ENCODE data around the gene GMPR2. TPM values are rescaled to one million over a fixed set of nuclear protein-coding genes. Genes with fewer than 3 reads are reported as not detected.

GMPR2 gene
- total and polyA plus RNA-seq, 2 of the 13 experiments (the other 11 are each of a cell fraction or from before 2014, with no cell fraction given), result 210 to 273 TPM

- TF ChIP-seq LRRFIP1 (CRISPR knock-in tag; conservative IDR thresholded peaks at IDR 0.05) (peak; percentile 82; the same call in 1 of the 2 replicates), NR2C2 (CRISPR knock-in tag; IDR thresholded peaks at IDR 0.05; ENCODE audit: borderline replicate concordance) (peak; percentile 93), CCDC6 (CRISPR knock-in tag; IDR thresholded peaks at IDR 0.05) (no peak), ZNF143 (CRISPR knock-in tag; IDR thresholded peaks at IDR 0.05) (peak; percentile 82), MEIS1 (CRISPR knock-in tag; IDR thresholded peaks at IDR 0.05; ENCODE audit: borderline replicate concordance) (peak; percentile 97), ZNF501 (CRISPR knock-in tag; IDR thresholded peaks at IDR 0.05) (peak; percentile 98), ZNF136 (CRISPR knock-in tag; IDR thresholded peaks at IDR 0.05; ENCODE audit: low read depth) (peak; percentile 91; the same call in 1 of the 2 replicates), ZNF18 (CRISPR knock-in tag; IDR thresholded peaks at IDR 0.05; ENCODE audit: insufficient replicate concordance) (peak; percentile 7), ZNF513 (CRISPR knock-in tag; conservative IDR thresholded peaks at IDR 0.05) (peak; percentile 86; the same call in 1 of the 2 replicates), ZC3H4 (CRISPR knock-in tag; IDR thresholded peaks at IDR 0.05; ENCODE audit: borderline replicate concordance) (peak; percentile 67; the same call in 1 of the 2 replicates), ELK4 (CRISPR knock-in tag; IDR thresholded peaks at IDR 0.05; ENCODE audit: borderline replicate concordance) (peak; percentile 93), ZNF563 (CRISPR knock-in tag; IDR thresholded peaks at IDR 0.05) (peak; percentile 93; the same call in 1 of the 2 replicates), HOXD1 (CRISPR knock-in tag; IDR thresholded peaks at IDR 0.05) (peak; percentile 87), PCBP1 (IDR thresholded peaks at IDR 0.05; ENCODE audit: borderline replicate concordance, low read depth, low read length) (peak; percentile 99), ZNF484 (CRISPR knock-in tag; IDR thresholded peaks at IDR 0.05; ENCODE audit: borderline replicate concordance, low read depth) (peak; percentile 92; the same call in 1 of the 2 replicates), HNRNPUL1 (IDR thresholded peaks at IDR 0.05; ENCODE audit: low read depth, low read length) (no peak), ZNF546 (CRISPR knock-in tag; conservative IDR thresholded peaks at IDR 0.05) (peak; percentile 99), ZNF883 (CRISPR knock-in tag; IDR thresholded peaks at IDR 0.05; ENCODE audit: not compliant biosample characterization) (peak; percentile 99), SOX13 (IDR thresholded peaks at IDR 0.05) (peak; percentile 53; the same call in 1 of the 2 replicates), SOX13 (CRISPR knock-in tag; conservative IDR thresholded peaks at IDR 0.05 in 1 of 2, IDR thresholded peaks at IDR 0.05 in 1 of 2) (peak; percentile 10 to 56; a peak in 2 of 4 replicates), ZNF598 (CRISPR knock-in tag; IDR thresholded peaks at IDR 0.05; ENCODE audit: borderline replicate concordance) (peak; percentile 99)
Observed at GRCh38 chr14:24212924-24213865, 19.5 kb upstream of the GMPR2 start, which contains the start of gene CHMP4A (continued).
